CD4-positive, alpha-beta T cell treated with Interleukin-4 for 1 hour (primary cell): Measurements from ENCODE around the gene ING2.
A peak's percentile ranks its signal among the peaks of the same experiment; 100 is the strongest.

ENCODE experiments used
- DNase-seq, 2 donors: peaks; one replicate each; pipeline ENCODE4 v3.0.0-alpha.2; 2020 to 2022

ING2 gene

DNA sequence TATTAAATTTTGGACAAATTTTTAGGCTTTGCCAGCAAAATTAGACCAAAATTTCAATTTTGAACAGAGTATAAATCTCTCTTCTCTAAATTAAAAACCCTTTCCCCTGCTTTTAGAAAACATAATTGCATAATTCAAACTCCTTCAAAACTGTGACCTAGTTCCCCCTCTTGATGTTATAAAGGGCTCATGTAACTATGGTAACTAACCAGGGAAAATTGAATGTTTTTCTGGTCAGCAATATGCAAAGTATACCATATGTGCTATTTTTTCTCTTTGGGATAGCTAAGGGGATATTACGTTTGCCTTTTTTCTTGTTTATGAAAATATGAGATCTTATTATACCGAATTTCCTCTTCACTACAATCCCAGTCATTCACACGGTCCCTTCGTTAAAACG lies 5.1 kb upstream of the ING2 start:
- no peak for DNase-seq

DNA sequence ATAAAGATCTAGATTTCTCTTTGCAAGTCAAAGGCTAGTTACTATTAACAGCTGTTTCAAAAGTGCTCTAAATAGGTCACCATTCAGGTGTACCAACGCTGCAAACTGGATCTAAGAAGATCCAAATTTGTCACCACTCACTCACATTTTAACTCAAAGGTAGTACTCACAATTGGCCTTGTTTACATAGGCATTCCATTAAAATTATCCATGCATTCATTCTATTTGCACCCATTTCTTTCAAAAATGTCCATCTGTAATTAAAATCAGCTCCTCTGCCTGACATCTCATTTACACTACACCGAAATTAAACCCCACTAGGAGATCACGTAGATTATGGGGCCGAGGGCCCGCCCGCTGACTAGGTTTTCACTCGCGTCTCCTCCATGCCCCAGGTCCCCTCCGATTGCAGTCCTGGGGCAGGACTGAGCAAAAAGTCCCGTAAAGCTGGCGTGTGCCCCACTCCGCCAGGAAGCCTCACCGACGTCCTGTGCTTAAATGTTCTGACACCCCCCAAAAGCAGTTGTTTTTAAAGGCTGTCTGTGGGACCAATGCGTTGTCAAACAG lies 1.3 kb upstream of the ING2 start:
- DNase-seq: no peak

DNA sequence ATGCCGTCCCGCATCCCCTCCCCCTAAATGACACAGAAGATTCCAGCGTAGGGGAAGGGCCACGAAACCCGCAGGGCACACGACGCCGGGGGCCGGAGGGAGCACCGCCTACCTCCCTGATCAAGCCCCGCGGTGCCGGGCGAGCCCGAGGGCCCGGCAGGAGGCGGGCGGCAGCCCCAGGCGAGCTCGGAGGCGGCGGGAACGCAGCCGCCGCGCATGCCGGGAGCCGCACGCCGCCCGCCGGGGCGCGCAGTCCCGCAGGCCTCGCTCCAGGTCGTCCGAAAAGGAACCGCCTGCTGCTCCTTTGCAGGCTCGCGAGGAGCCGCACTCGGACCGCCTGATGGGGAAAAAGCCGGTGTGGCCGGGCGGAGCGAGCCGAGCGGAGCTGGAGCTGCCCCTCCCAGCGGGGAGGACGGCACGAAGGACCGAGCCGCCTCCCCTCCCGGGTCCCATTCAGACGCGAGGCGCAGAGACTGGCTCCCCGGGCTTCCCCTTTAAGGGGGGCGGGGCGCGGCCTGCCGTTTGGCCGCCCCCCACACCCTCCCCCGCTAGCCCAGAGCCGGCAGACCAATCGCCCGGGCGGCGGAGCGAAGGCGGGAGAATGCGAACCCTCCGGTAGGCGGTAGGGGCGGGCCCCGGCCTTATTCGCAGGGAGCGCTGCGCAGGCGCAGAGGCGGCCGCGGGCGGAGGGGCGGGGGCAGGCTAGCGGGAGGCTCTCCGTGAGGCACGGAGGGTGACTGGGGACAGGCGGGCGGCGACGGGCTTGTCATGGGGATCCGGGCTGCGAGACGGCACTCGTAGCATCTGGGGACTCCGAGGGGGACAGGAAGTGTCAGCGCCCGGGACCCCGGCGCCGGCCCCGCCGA lies 561 bp upstream of the ING2 start:
- peak; percentile 99 for DNase-seq

DNA sequence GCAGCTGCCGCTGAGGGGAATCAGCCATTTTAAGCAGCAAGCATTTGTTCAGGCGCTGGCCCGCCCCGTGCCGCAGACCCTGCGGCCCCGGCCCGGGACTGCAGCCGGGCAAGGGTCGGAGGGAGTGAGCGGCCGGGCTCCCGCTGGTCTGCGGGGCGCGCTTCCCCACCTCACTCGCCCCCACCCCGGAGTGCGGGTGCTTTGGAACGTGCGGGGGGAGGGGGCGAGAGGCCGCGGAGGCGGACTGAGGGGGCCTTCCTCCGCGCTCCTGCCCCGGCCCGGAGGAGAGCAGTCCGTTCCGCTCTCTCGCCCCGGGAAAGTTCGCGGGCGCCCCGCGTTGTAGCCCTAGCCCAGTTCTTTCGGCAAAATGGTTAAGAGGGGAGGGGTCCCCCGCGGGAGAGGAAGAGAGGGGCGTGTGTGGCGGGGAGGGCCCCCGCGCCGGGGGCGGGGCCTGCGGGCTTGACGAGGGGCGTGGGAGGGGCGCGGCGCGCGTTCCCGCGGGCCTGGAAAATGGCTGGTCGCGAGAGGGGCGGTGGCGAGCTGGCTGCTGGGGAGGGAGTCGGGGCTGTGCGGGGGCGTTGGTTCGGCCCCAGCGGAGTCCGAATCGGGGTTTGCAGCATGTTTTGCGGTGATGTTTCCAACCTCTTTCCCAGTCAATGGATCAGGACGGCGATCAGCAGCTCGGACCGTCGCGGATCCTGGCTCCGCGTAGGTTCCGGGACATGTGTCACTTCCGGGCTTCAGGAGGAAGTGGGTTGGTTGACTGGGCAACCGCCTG lies 942 bp downstream of the ING2 start:
- DNase-seq: peak; percentile 85 to 87

DNA sequence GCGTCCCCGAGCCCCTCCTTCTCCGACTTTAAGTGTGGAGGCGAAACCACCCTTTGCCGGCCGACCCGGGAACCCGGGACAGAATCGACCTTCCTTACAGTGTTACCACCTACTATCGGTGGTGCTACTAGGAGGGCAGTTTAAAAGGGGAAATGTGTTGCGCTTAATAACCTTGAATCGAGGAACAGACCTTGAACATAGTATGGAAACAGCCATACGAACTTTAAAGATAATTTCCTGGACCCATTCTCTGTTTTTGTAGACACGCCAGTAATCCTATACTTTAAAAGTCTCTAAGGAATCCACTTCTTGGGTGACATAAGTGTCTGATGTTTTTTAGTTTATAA lies 1.5 kb downstream of the ING2 start:
- DNase-seq: no peak

DNA sequence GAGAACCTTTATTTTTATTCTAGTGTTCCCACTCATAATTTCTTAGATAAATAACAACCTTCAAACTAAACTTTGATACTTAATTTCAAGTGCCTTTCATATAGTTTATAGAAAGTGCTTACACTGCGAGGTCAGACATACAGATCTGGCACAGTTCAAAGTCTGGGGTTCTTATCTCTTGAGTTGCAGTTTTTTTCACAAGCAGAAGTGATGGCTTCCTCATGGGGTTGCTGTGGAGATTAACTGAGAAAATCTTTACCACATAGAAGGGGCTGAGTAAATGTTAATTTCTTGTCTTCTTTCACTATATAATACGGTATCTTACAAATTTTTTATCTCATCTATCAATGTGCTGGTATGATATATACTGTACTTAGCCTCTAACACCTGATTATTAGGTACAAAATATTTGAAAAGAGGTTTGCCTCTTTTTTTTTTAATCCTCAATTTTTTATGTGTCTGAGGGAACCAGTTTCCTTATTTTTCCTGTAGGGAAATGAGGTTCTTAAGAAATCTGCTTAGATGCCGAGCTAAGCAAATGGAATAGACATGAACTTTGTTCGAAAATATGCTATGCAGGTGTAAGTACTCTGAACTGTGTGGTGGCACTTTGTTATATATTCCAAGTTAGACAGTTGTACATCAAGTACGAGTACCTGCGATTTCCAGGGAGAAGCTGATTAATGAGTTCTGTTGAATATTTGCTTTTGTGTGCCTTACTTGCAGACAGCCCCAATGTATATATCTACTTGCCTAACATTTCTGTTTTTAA lies 3.3 kb downstream of the ING2 start:
- DNase-seq: no peak

DNA sequence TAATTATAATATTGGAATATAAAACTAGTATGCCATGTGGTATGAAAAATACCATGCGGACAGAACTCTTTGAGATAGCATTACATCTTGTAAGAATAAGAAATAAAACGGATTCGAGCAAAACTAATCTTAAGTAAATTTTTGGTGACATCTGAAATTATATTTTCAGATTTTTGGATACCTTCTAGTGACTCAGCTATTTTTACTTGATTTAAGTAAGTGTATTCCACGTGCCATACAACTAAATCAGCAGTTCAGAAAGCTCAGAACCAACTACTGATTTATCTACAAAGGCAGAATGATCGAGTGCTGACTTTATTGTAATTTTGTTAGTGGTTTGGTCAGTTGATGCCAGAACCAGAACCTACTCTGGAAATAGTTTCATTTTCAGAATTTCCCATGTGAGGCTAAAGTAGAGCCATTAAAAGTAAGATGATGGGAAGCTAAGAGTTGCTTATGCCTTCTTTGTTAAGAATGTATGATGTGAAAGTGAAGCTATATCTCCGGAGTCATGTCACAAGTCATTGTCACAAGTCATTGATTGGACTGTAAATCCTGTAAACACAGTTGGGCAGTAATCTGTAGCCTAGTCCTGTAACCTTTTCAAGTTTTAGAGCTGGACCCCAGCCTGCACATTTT lies 4.0 kb downstream of the ING2 start:
- no peak for DNase-seq

DNA sequence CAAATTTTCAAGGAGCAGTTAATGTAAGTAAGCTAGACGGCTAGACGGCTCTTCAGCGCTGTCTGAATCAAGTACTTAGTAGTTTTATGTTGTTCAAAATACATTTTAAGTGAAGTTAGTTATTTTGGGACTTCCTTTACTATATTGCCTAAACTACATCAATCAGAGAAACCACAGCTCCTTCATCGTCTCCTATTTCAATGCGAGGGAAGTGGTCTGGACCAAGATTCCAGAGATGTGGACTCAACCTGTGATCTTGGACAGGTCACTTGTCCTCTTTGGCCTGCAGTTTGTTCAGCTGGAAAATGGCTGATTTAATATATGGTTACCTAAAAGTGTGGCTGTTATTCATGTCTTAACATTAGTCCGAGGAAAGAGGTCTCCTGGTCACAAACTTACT lies 10.6 kb downstream of the ING2 start:
- no peak for DNase-seq

DNA sequence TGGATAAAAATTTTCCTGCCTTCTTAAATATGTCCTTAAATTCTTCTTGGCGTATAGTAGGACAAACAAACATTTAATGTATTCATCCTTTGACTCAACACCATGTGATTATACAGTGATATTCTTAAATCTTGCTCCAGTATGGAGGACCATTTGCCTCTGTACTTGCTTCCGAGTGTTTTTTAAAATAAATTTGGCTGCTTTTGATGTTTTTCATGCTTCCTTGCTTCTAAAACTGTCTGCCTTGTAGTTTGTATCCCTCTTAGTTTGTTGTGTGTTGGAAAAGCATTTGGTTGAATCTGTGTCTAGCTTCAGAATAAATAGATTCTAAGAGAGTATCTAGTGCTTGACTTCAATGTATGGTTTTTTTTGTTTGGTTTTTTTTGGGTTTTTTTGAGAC lies 12.3 kb downstream of the ING2 start:
- DNase-seq: no peak

DNA sequence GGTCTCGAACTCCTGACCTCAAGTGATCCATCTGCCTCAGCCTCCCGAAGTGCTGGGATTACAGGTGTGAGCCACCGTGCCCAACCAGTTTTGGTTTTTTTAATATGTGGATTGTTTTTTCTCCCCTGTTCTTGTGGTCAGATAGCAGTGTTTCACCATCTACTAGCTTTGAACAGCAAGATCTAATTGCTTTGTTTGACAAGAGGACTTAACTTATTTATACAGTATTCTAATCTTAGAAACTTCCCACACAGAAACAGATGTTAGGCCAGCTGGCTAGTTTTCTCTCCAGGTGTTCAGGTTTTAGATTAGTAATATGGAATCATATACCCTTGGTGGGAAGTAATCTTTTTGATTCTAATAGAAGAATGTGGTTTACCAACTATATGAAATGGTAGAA lies 12.9 kb downstream of the ING2 start:
- DNase-seq: no peak

DNA sequence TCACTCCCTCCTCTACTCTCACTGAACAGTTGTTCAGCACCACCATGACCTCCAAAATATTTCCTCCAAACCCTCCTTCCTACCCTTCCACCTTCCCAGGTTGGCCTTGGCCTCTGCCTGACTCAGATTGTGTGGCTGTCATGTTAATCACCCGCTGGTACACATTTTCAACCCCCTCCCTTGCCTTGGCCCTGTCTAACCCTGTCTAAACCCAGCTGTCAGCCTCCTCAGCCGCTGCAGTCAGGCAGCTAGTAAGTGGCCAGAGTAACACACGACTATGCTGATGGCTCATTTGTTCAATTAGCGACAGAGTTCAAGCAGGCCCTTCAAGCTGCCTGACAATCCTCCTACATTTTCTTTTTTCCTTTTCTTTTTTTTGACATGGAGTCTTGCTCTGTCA lies 18.0 kb downstream of the ING2 start:
- no peak for DNase-seq

DNA sequence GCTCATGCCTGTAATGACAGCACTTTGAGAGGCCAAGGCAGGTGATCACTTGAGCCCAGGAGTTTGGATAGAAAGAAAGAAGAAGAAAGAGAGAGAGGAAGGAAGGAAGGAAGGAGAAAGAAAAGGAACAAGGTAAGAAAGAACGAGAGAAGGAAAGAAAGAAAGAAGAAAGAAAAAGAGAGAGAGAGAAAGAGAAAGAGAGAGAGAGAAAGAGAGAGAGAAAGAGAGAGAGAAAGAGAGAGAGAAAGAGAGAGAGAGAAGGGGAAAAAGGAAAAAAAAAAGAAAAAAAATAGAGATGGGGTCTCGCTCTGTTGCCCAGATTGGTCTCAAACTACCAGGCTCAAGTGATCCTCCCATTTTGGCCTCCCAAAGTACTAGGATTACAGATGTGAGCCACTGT lies 22.5 kb downstream of the ING2 start:
- no peak for DNase-seq

DNA sequence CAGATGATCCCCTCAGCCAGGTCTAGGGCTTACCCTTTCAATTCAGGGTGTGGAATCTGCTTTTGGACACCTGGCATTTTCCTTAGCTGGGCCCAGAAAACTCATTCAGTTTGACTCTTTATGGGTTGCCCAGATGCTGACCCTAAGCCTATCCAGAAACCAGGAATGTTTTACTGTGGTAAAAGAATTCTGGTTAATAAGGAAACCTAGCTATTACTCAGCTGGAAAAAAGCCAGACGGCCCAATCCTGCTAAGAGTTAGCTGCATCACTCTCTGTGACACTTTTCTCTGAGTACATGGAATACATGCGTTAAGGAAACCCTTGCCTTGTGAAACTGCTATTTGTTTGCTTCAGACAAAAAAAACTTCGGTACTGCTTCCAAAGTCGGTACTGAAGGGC lies 28.0 kb downstream of the ING2 start:
- DNase-seq: no peak

DNA sequence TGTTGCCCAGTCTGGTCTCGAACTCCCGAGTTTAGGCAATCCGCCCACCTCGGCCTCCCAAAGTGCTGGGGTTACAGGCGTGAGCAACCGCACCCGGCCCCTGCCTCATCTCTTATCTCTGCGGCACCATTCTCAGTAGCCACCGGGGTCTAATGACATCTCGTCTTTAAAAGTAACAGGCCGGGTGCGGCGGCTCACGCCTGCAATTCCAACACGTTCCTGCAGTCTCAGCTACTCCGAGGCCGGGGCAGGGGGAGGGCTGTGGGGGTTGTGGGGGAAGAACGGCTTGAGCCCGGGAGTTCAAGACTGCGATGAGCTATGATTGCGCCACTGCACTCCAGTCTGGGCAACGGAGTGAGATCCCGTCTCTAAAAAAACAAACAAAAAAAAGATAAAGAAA lies 28.8 kb downstream of the ING2 start:
- DNase-seq: no peak

DNA sequence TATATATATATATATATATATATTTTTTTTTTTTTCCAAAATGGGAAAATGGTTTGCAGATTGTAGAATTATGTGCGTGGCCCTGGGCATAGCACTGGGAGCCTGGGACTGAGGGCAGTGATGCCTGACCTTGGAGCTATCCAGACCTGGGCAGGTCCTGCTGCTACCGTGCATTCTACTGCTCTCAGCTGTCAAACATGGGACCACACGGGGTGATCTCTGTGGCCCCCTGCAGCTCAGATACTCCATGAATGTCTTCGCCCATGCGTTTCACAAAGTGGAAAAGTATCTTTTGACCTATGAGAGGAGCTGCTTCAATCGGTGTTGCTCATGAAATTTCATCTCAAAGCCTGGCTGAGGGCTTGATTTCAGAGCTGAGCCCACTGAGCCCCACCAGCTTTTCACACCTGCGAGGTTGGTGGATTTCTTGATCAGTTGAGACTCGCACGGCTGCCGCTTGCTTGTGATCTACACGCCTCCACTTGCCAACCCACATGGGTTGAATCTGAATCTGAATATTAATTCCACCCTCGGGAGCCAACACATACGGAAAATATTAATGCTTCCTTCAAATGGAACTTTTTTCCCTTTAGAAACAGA lies 35.7 kb downstream of the ING2 start:
- DNase-seq: no peak

DNA sequence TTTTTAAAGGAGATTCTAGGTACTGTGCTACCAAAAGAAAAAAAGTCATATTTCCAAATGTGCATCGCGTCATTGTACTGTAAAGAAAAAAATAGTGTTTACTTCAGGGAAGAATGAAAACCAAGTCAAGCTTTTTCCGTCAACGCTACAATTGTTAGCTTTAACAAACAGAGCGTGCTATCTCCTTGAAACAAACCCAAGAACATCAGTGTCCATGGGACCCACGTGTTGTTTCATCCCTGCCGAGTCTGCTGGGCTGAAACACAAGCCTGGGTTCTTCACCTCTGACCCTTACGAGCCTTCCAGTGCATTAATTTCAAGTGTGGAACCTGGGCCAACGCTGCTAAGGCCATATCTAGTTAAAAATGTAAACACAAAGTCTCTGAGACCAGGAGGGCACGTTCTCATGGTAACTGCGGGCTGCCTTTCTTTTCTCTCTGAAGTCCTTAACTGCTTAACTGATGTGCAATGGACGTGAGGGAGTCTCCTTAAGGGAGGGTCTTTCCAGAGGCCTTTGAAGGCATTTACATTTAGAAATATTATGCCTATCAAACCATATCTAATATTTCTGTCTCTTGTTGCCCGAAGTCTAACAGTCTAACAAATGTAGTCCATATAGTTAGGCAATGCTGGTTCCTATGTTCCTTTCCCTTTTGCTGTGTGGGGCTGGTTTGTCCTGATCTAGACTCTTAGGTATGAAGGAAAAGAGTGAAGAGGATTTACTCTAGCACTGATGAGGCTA lies 36.3 kb downstream of the ING2 start:
- DNase-seq: no peak

DNA sequence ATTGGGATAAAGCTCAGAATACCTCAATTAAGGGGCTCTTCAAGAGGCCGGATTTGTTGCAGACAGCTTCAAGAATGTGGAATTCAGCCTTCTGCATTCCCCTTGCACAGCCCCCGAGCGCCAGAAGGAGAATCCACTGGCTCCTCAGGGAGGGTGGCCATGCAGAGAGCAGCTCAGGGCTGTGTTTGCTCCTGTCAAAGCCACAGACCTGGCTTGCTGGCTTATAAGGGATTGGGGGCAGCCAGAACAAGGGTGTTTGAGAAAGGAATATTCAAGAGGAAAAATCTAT lies 36.8 kb downstream of the ING2 start:
- no peak for DNase-seq

DNA sequence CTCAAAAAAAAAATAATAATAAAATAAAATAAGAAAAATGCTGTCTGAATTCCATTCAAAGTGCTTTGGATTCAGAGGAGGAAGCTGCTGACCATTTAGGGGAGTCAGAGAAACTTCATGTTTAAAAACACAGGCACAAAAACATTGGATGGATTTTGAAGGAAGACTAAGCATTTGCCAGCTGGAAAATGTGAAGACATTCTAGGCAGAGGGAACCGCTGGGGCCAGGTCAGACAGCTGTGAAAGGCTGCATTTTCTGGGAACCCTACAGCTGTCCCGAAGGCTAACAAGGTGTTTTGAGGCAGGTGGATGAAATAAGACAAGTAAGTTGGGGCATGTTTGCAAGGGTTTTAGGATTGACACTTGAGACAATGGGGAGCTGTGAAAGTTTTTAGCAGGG lies 38.6 kb downstream of the ING2 start:
- no peak for DNase-seq

DNA sequence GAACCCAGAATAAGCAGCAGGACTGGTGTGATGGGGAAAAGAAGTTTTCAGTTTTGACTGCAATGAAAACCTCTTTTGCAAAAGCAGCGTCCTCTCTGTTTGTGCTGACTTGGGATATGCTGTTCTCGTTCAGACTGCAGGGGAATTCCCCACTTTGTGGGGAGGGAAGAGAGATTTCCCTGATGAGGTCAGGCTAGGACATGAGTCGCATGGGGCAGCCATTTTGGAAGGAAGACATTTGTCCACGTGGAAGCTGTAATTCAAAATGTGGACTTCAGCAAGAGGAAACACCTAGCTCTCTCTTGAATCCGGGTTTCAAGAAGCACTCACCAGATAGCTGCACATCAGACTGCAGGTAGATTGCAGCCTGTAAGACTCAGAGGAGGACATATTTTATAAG lies 39.3 kb downstream of the ING2 start:
- no peak for DNase-seq

DNA sequence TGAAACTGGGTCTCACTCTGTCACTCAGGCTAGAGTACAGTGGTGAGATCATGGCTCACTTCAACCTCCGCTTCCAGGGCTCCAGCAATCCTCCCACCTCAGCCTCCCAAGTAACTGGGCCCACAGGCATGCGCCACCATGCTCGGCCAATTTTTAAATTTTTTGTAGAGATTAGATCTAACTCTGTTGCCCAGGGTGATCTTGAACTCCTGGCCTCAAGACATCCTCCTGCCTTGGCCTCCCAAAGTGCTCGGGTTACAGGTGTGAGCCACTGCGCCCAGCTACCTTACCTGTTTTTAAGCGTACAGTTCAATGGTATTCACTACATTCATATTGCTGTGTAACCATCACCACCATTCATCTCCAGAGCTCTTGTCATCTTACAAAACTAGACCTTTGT lies 41.5 kb downstream of the ING2 start:
- no peak for DNase-seq

DNA sequence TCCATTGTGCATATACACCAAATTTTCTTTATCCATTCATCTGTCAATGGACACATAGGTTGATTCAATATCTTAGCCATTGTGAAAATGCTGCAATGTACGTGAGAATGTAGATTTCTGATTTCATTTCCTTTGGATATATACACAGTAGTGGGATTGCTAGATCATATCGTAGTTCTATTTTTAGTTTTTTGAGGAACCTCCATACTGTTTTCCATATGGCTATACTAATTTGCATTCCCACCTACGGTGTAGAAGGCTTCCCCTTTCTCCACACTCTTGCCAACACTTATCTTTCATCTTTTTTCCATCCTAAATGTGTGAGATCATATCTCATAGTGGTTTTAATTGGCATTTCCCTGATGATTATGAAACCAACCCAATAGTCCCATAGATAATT lies 43.4 kb downstream of the ING2 start:
- DNase-seq: no peak
